ENCODE results near the gene KRTAP22-2.

GRCh38 chr21:30615199-30615598 is 25.0 kb upstream of the KRTAP22-2 start:
- TF ChIP-seq CTCF (IDR thresholded peaks at IDR 0.05; ENCODE audit: control extremely low read depth in 1 of 3, insufficient read depth in 1 of 3, low read depth in 1 of 3, low read length in 3 of 3) (no peak), JUN (IDR thresholded peaks at IDR 0.05; ENCODE audit: low read depth, low read length) (no peak), RFX5 (IDR thresholded peaks at IDR 0.05; ENCODE audit: borderline replicate concordance, low read depth, low read length) (no peak), EP300 (IDR thresholded peaks at IDR 0.05; ENCODE audit: borderline replicate concordance in 1 of 2, low read depth in 2 of 2, low read length in 2 of 2) (no peak), POLR2A (IDR thresholded peaks at IDR 0.05; ENCODE audit: control extremely low read depth in 1 of 2, low read depth in 2 of 2, low read length in 2 of 2) (no peak)
